UCSD-AML1 (cell line): ENCODE data around the gene GUCD1.
A peak's percentile ranks its signal among the peaks of the same experiment; 100 is the strongest.
"Not testable (repeated sequence)": the region's sequence is repeated elsewhere in the genome, so short reads cannot be mapped to it uniquely, and the experiment has no call there.

Experiments used
- DNase-seq: peaks from one replicate; lab custom pipeline; 2025; ENCODE audit not compliant: unreplicated experiment; lab: John Stamatoyannopoulos, UW

GUCD1 gene

GRCh38 chr22:24565077-24565476 lies 10.1 kb upstream of the GUCD1 start:
- DNase-seq = no peak

- no peak for DNase-seq
Observed at GRCh38 chr22:24564376-24565058, 9.6 kb upstream of the GUCD1 start.

GRCh38 chr22:24563246-24563645 lies 8.3 kb upstream of the GUCD1 start:
- DNase-seq = no peak

GRCh38 chr22:24559471-24559870 lies 4.5 kb upstream of the GUCD1 start:
- DNase-seq = no peak

GRCh38 chr22:24555165-24556039 lies 464 bp upstream of the GUCD1 start, which contains the start of gene SNRPD3:
SNRPD3 (plus strand) TSS chr22:24555999; CDS start chr22:24557675, 1,676 bp downstream.
- DNase-seq = peak; percentile 100

- no peak for DNase-seq
Observed at GRCh38 chr22:24553597-24554312, 1.2 kb downstream of the GUCD1 start.

GRCh38 chr22:24552503-24553286 lies 2.2 kb downstream of the GUCD1 start:
- DNase-seq = not testable (repeated sequence)

- no peak for DNase-seq
Observed at GRCh38 chr22:24550902-24551435, 4.0 kb downstream of the GUCD1 start.

GRCh38 chr22:24550028-24550901 lies 4.7 kb downstream of the GUCD1 start:
- no peak for DNase-seq

GRCh38 chr22:24548812-24549211 lies 6.1 kb downstream of the GUCD1 start:
- DNase-seq = no peak

GRCh38 chr22:24543679-24544243 lies 11.2 kb downstream of the GUCD1 start:
- DNase-seq = no peak

- no peak for DNase-seq
Observed at GRCh38 chr22:24543185-24543601, 11.7 kb downstream of the GUCD1 start.

- DNase-seq = no peak
Observed at GRCh38 chr22:24542641-24543040, 12.3 kb downstream of the GUCD1 start.

- DNase-seq = no peak
Observed at GRCh38 chr22:24541681-24542515, 13.0 kb downstream of the GUCD1 start.

GRCh38 chr22:24540470-24540869 lies 14.5 kb downstream of the GUCD1 start:
- no peak for DNase-seq

- no peak for DNase-seq
Observed at GRCh38 chr22:24536089-24536488, 18.8 kb downstream of the GUCD1 start.

- DNase-seq = no peak
Observed at GRCh38 chr22:24535348-24535747, 19.6 kb downstream of the GUCD1 start.

GRCh38 chr22:24532075-24532474 lies 22.9 kb downstream of the GUCD1 start:
- DNase-seq = no peak
